Thoracic aorta (tissue), 2 donors: ENCODE measurements around the gene GIGYF1. TPM values are rescaled to one million over a fixed set of nuclear protein-coding genes. Genes with fewer than 3 reads are reported as not detected.
"Not testable (repeated sequence)": the region's sequence is repeated elsewhere in the genome, so short reads cannot be mapped to it uniquely, and the experiment has no call there.

Source experiments
- ATAC-seq: fragments of 150-250 bp; one replicate; pipeline ENCODE4 v1.8.0; 2017; ENCODE audit warnings: low read depth; ENCODE audit not compliant: insufficient number of reproducible peaks, low FRiP score
- DNase-seq: peaks from one replicate; pipeline ENCODE4 v3.0.0-alpha.2; 2020; ENCODE audit warnings: low spot score
- H3K27ac ChIP-seq, 2 donors: fragments of 200-600 bp; sonication (generic); 1 replicate in 1 of 2; 2 replicates in 1 of 2; pipeline ENCODE4 v1.5.1; 2016; ENCODE audit warnings: mild to moderate bottlenecking in 2 of 2, moderate library complexity in 2 of 2
- H3K27me3 ChIP-seq: fragments of 200-600 bp; sonication (generic); replicated peaks from 2 replicates; pipeline ENCODE4 v1.6.0; 2016; ENCODE audit warnings: mild to moderate bottlenecking; ENCODE audit not compliant: insufficient read depth
- H3K36me3 ChIP-seq: fragments of 200-600 bp; sonication (generic); one replicate; pipeline ENCODE4 v1.5.1; 2016
- H3K4me1 ChIP-seq, 2 donors: fragments of 200-600 bp; sonication (generic); 1 replicate in 1 of 2; 2 replicates in 1 of 2; pipeline versions ENCODE4 v1.5.1 to v1.6.0; 2016; ENCODE audit warnings: low read depth in 2 of 2, mild to moderate bottlenecking in 1 of 2; ENCODE audit not compliant: control insufficient read depth in 1 of 2
- H3K4me3 ChIP-seq: fragments of 200-600 bp; sonication (generic); 2 replicates; pipeline ENCODE4 v1.5.1; 2016; ENCODE audit warnings: mild to moderate bottlenecking
- H3K9me3 ChIP-seq: fragments of 200-600 bp; sonication (generic); 2 replicates; pipeline ENCODE4 v1.5.1; 2016
- CTCF ChIP-seq: fragments of 200-600 bp; sonication (generic); IDR thresholded peaks from one replicate; pipeline ENCODE4 v1.5.1; 2019; ENCODE audit warnings: antibody characterized with exemption
- total RNA-seq, 2 donors: library from RNA; depleted of rRNA; stranded (reverse); fragments of >200 nt; gene quantifications; one replicate each; pipeline versions ENCODE4 v1.1.0 to v1.2.3, GENCODE V29; 2016

Gene GIGYF1
- total RNA-seq, 2 donors from 2014 or later, result 35.7 to 40.7 TPM

- TF ChIP-seq CTCF, result no peak
- no peaks in the 10 kb centered on the region for H3K36me3 ChIP-seq
- DNase-seq (no peak), ATAC-seq (no peak)
- no peak overlapping the region for H3K4me3 ChIP-seq
- H3K27ac ChIP-seq, result no peak overlapping the region
- no peaks in the 10 kb centered on the region for H3K27me3 ChIP-seq
- H3K4me1 ChIP-seq, result no peaks in the 10 kb centered on the region
- no peaks in the 10 kb centered on the region for H3K9me3 ChIP-seq
Observed at GRCh38 chr7:100731937-100732636, 38.0 kb upstream of the GIGYF1 start.

GRCh38 chr7:100730136-100730800 is 36.2 kb upstream of the GIGYF1 start:
- Histone ChIP-seq H3K27ac (no peak overlapping the region), H3K9me3 (no peaks in the 10 kb centered on the region), H3K4me1 (no peaks in the 10 kb centered on the region), H3K4me3 (no peak overlapping the region), H3K36me3 (no peaks in the 10 kb centered on the region), H3K27me3 (no peaks in the 10 kb centered on the region)
- DNase-seq (no peak), ATAC-seq (no peak)
- TF ChIP-seq CTCF, result no peak

GRCh38 chr7:100728196-100728595 is 34.1 kb upstream of the GIGYF1 start:
- Histone ChIP-seq H3K4me1 (no peaks in the 10 kb centered on the region), H3K9me3 (no peaks in the 10 kb centered on the region), H3K36me3 (no peaks in the 10 kb centered on the region), H3K27ac (no peak overlapping the region), H3K27me3 (no peaks in the 10 kb centered on the region), H3K4me3 (no peak overlapping the region)
- no peak for TF ChIP-seq CTCF
- DNase-seq (no peak), ATAC-seq (no peak)

- H3K4me3 ChIP-seq, result no peak overlapping the region
- no peaks in the 10 kb centered on the region for H3K36me3 ChIP-seq
- H3K9me3 ChIP-seq, result no peaks in the 10 kb centered on the region
- H3K4me1 ChIP-seq, result no peaks in the 10 kb centered on the region
- DNase-seq (no peak), ATAC-seq (no peak)
- no peaks in the 10 kb centered on the region for H3K27me3 ChIP-seq
- no peak overlapping the region for H3K27ac ChIP-seq
- TF ChIP-seq CTCF, result no peak
Observed at GRCh38 chr7:100726996-100727761, 33.1 kb upstream of the GIGYF1 start.

- H3K9me3 ChIP-seq, H3K4me3 ChIP-seq, DNase-seq, H3K27ac ChIP-seq, ATAC-seq, H3K27me3 ChIP-seq, H3K36me3 ChIP-seq: not testable (repeated sequence)
- peaks cover 0 to 10% of the 10 kb centered on the region in 2 donors for H3K4me1 ChIP-seq
Observed at GRCh38 chr7:100724364-100724763, 30.3 kb upstream of the GIGYF1 start.
